Hematopoietic multipotent progenitor cell treated with erythropoietin and hydrocortisone succinate and interleukin-3 and kit ligand, for 8 days (in vitro differentiated cells): ENCODE data around the gene LANCL1.

Source experiments
- DNase-seq: peaks from one replicate; pipeline ENCODE4 v3.0.0-alpha.2; 2015

The LANCL1 gene

GRCh38 chr2:210476194-210477128, at the start of gene LANCL1:
LANCL1 (minus strand) TSS chr2:210476759; CDS start chr2:210476396, 363 bp downstream.
- DNase-seq = peak; percentile 93

GRCh38 chr2:210524533-210524932, 48.0 kb upstream of the LANCL1 start:
- DNase-seq = no peak

- no peak for DNase-seq
Measured at GRCh38 chr2:210523650-210524289, 47.2 kb upstream of the LANCL1 start.

GRCh38 chr2:210522399-210522798, 45.8 kb upstream of the LANCL1 start:
- no peak for DNase-seq

- no peak for DNase-seq
Measured at GRCh38 chr2:210519594-210519993, 43.0 kb upstream of the LANCL1 start.

GRCh38 chr2:210517264-210517663, 40.7 kb upstream of the LANCL1 start:
- DNase-seq = no peak

- DNase-seq = no peak
Measured at GRCh38 chr2:210515911-210516310, 39.4 kb upstream of the LANCL1 start.

- DNase-seq = no peak
Measured at GRCh38 chr2:210503725-210504191, 27.2 kb upstream of the LANCL1 start.

- peak; percentile 54 for DNase-seq
Measured at GRCh38 chr2:210503001-210503623, 26.6 kb upstream of the LANCL1 start.

GRCh38 chr2:210496512-210496911, 20.0 kb upstream of the LANCL1 start:
- DNase-seq = no peak

GRCh38 chr2:210493528-210493927, 17.0 kb upstream of the LANCL1 start:
- DNase-seq = no peak

GRCh38 chr2:210481601-210482175, 5.1 kb upstream of the LANCL1 start:
- no peak for DNase-seq

- no peak for DNase-seq
Measured at GRCh38 chr2:210480764-210481163, 4.2 kb upstream of the LANCL1 start.

GRCh38 chr2:210480079-210480478, 3.5 kb upstream of the LANCL1 start:
- no peak for DNase-seq

- no peak for DNase-seq
Measured at GRCh38 chr2:210478661-210479060, 2.1 kb upstream of the LANCL1 start.

GRCh38 chr2:210477496-210477895, 937 bp upstream of the LANCL1 start:
- DNase-seq = peak; percentile 59

- peak; percentile 17 for DNase-seq
Measured at GRCh38 chr2:210475706-210476105, 853 bp downstream of the LANCL1 start.

- no peak for DNase-seq
Measured at GRCh38 chr2:210474776-210475175, 1.8 kb downstream of the LANCL1 start.

GRCh38 chr2:210461401-210461800, 15.2 kb downstream of the LANCL1 start:
- no peak for DNase-seq

- no peak for DNase-seq
Measured at GRCh38 chr2:210460322-210461227, 16.0 kb downstream of the LANCL1 start.

- no peak for DNase-seq
Measured at GRCh38 chr2:210459880-210460279, 16.7 kb downstream of the LANCL1 start.

- DNase-seq = no peak
Measured at GRCh38 chr2:210459407-210459806, 17.2 kb downstream of the LANCL1 start.
